HG03432 (cell line): ENCODE results near the gene SPON1.

ENCODE experiments used
- ATAC-seq: cut with Tn5 transposase; IDR thresholded peaks from one replicate; pipeline ENCODE4 v1.9.1; 2021; ENCODE audit warnings: mild to moderate bottlenecking, moderate library complexity; ENCODE audit not compliant: unreplicated experiment

SPON1 gene

GRCh38 chr11:14309425-14310192 is 347.1 kb downstream of the SPON1 start:
- no peak for ATAC-seq

- no peak for ATAC-seq
Observed at GRCh38 chr11:14310679-14311078, 348.2 kb downstream of the SPON1 start.

GRCh38 chr11:14312736-14313438 is 350.4 kb downstream of the SPON1 start:
- ATAC-seq, result no peak

- ATAC-seq, result peak; percentile 31
Observed at GRCh38 chr11:14314127-14314526, 351.6 kb downstream of the SPON1 start.

- ATAC-seq, result peak; percentile 40
Observed at GRCh38 chr11:14315130-14315529, 352.6 kb downstream of the SPON1 start.
